Measurements from ENCODE around the gene RNF180. TPM values are rescaled to one million over a fixed set of nuclear protein-coding genes. Genes with fewer than 3 reads are reported as not detected.
A peak's percentile ranks its signal among the peaks of the same experiment; 100 is the strongest.

The RNF180 gene
- total and polyA plus RNA-seq, 2 donors (not counting 3 experiments of a cell fraction or from before 2014, with no cell fraction given), result 0.62 to 5.6 TPM

DNA sequence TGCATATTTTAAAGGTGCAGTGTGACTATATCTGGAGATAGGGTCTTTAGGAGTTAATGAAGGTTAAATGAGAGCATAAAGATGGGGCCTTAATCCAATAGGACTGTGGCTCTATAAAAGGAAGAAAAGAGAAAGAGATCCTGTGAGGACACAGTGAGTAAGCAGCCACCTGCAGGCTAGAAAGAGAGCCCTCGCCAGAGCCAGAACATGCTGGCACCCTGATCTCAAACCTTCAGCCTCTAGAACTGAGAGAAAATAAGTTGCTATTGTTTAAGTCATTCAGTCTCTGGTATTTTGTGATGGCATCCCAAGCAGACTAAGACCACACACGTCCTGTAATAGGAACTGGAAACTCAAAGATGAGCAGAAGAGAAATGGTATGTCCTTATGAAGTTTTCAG is 41.0 kb downstream of the RNF180 start:
- Histone ChIP-seq H3K27me3 (ENCODE audit: control insufficient read depth in 2 of 2, insufficient read depth in 2 of 2, low read length in 2 of 2) (no peaks in the 10 kb centered on the region), H3K36me3 (ENCODE audit: control insufficient read depth in 2 of 2, extremely low read depth in 1 of 2, insufficient read depth in 2 of 2, low read length in 2 of 2) (no peaks in the 10 kb centered on the region), H4K20me1 (replicated peaks; ENCODE audit: control insufficient read depth, extremely low read depth, insufficient read depth, low read length) (no peaks in the 10 kb centered on the region), H2AFZ (ENCODE audit: low read depth, low read length) (no peak overlapping the region), H3K27ac (ENCODE audit: insufficient read depth, low read depth, low read length) (no peak overlapping the region), H3K9me3 (replicated peaks; ENCODE audit: control insufficient read depth, insufficient read depth, low read length) (no peaks in the 10 kb centered on the region), H3K9ac (replicated peaks; ENCODE audit: extremely low read depth, insufficient read depth, low read length) (no peak overlapping the region), H3K9me1 (replicated peaks; ENCODE audit: control insufficient read depth, extremely low read depth, insufficient read depth, low read length) (peaks cover 2% of the 10 kb centered on the region), H3K4me2 (ENCODE audit: insufficient read depth, low read length) (no peak overlapping the region), H3K4me1 (ENCODE audit: control insufficient read depth, extremely low read depth, insufficient read depth, low read length) (peaks cover 16% of the 10 kb centered on the region), H3K4me3 (replicated peaks in 1 of 3; ENCODE audit: insufficient read depth in 1 of 3, low read depth in 1 of 3, low read length in 3 of 3) (no peak overlapping the region), H3K79me2 (ENCODE audit: control insufficient read depth, insufficient read depth, low read length) (no peaks in the 10 kb centered on the region)
- BruUV-seq (replicated peaks), result no TSS peak
- ChIA-PET POLR2A (no interaction called here), CTCF (interaction anchor here (1.0 to 6.5 kb wide), 5 partner anchors 57 to 405 kb away, joined by 4 to 103 read pairs (median 9); no protein-coding TSS in a partner anchor)
- DNase-seq (ENCODE audit: low read depth, low spot score) (no peak), FAIRE-seq (no peak)
- dilution Hi-C loops (cut with MboI; ENCODE audit: extremely low pct_ligation_motif_present, low sequenced_read_pairs), result no loop called here
- intact Hi-C loops (cut with micrococcal nuclease), result loop anchor here (5.0 kb wide), 2 partner anchors 244 to 804 kb away; partner anchors contain the start of gene HTR1A
- no peak for TF ChIP-seq CTCF (IDR thresholded peaks at IDR 0.05; ENCODE audit: extremely low read depth in 1 of 2, insufficient read depth in 1 of 2, low read depth in 1 of 2, low read length in 2 of 2)
- no peak for TF ChIP-seq EZH2 (IDR thresholded peaks at IDR 0.05; ENCODE audit: borderline replicate concordance, low read depth, low read length, severe bottlenecking)
- no peak for TF ChIP-seq GATA2 (IDR thresholded peaks at IDR 0.05; ENCODE audit: insufficient read depth, insufficient read length, low read depth, low read length)

DNA sequence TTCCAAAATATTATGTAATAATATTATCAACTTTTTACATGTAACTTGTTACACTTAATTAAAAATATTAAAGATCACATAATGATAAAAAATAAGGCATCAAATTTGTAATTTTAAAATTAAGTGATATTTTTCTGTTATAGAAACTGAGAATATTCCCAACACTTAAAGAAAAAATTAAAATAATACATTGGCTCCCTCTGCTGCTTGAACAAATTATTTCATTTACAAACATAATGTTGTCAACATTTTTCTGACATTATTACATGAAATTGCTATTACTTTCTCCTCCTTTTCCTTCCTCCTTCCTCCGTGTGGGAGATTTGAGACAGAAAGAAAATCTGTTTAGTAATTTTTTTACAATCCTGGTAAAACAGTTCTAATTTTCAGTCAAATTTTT is 42.3 kb downstream of the RNF180 start:
- ChIA-PET CTCF (interaction anchor here (0.6 to 6.5 kb wide), 10 partner anchors 20 to 807 kb away, joined by 3 to 103 read pairs (median 6); partner anchors contain the start of gene RNF180), POLR2A (no interaction called here)
- H3K27me3 ChIP-seq (ENCODE audit: control insufficient read depth in 2 of 2, insufficient read depth in 2 of 2, low read length in 2 of 2), result no peaks in the 10 kb centered on the region
- H2AFZ ChIP-seq (ENCODE audit: low read depth, low read length), result peak overlapping the region; percentile 48
- peak overlapping the region; percentile 9 for H3K9ac ChIP-seq (replicated peaks; ENCODE audit: extremely low read depth, insufficient read depth, low read length)
- DNase-seq (ENCODE audit: low read depth, low spot score) (peak; percentile 40), FAIRE-seq (peak; percentile 56)
- H3K9me1 ChIP-seq (replicated peaks; ENCODE audit: control insufficient read depth, extremely low read depth, insufficient read depth, low read length), result peaks cover 2% of the 10 kb centered on the region
- BruUV-seq (replicated peaks), result no TSS peak
- H4K20me1 ChIP-seq (replicated peaks; ENCODE audit: control insufficient read depth, extremely low read depth, insufficient read depth, low read length), result no peaks in the 10 kb centered on the region
- H3K79me2 ChIP-seq (ENCODE audit: control insufficient read depth, insufficient read depth, low read length), result no peaks in the 10 kb centered on the region
- no peak overlapping the region for H3K27ac ChIP-seq (ENCODE audit: insufficient read depth, low read depth, low read length)
- H3K4me1 ChIP-seq (ENCODE audit: control insufficient read depth, extremely low read depth, insufficient read depth, low read length), result peaks cover 16% of the 10 kb centered on the region
- peak overlapping the region; percentile 24 for H3K4me2 ChIP-seq (ENCODE audit: insufficient read depth, low read length)
- intact Hi-C loops (cut with micrococcal nuclease), result loop anchor here (1.0 to 5.0 kb wide), 3 partner anchors 60 to 806 kb away; partner anchors contain the start of gene HTR1A
- H3K4me3 ChIP-seq (replicated peaks in 1 of 3; ENCODE audit: insufficient read depth in 1 of 3, low read depth in 1 of 3, low read length in 3 of 3), result no peak overlapping the region
- H3K9me3 ChIP-seq (replicated peaks; ENCODE audit: control insufficient read depth, insufficient read depth, low read length), result no peaks in the 10 kb centered on the region
- dilution Hi-C loops (cut with MboI; ENCODE audit: extremely low pct_ligation_motif_present, low sequenced_read_pairs), result no loop called here
- no peaks in the 10 kb centered on the region for H3K36me3 ChIP-seq (ENCODE audit: control insufficient read depth in 2 of 2, extremely low read depth in 1 of 2, insufficient read depth in 2 of 2, low read length in 2 of 2)
- no peak for TF ChIP-seq POLR2AphosphoS5 (IDR thresholded peaks at IDR 0.05; ENCODE audit: insufficient read depth, low read depth, low read length)
- no peak for TF ChIP-seq GATA2 (IDR thresholded peaks at IDR 0.05; ENCODE audit: insufficient read depth, insufficient read length, low read depth, low read length)
- no peak for TF ChIP-seq MAX (IDR thresholded peaks at IDR 0.05; ENCODE audit: insufficient read depth, insufficient read length)
- TF ChIP-seq JUN (IDR thresholded peaks at IDR 0.05; ENCODE audit: borderline replicate concordance, insufficient read depth, insufficient read length, low read depth), result no peak
- no peak for TF ChIP-seq CTCF (IDR thresholded peaks at IDR 0.05; ENCODE audit: extremely low read depth in 1 of 2, insufficient read depth in 1 of 2, low read depth in 1 of 2, low read length in 2 of 2)
- TF ChIP-seq POLR2A (IDR thresholded peaks at IDR 0.05; ENCODE audit: low read depth, low read length), result no peak
- TF ChIP-seq EZH2 (IDR thresholded peaks at IDR 0.05; ENCODE audit: borderline replicate concordance, low read depth, low read length, severe bottlenecking), result no peak
- TF ChIP-seq MYC (IDR thresholded peaks at IDR 0.05; ENCODE audit: low read depth, low read length), result no peak
- TF ChIP-seq FOS (IDR thresholded peaks at IDR 0.05; ENCODE audit: borderline replicate concordance, insufficient read depth, low read length), result no peak

All from endothelial cell of umbilical vein (primary cell).